Nephron (organoid): ENCODE data around the gene SULT1A1.
A peak's percentile ranks its signal among the peaks of the same experiment; 100 is the strongest.
"Not testable (repeated sequence)": the region's sequence is repeated elsewhere in the genome, so short reads cannot be mapped to it uniquely, and the experiment has no call there.

Experiments
- H3K27ac Mint-ChIP-seq, 3 experiments: 2 replicates each; pipeline ENCODE4 v1.8.0; 2020; ENCODE audit warnings: mixed read lengths in 3 of 3, mild to moderate bottlenecking in 2 of 3, moderate library complexity in 1 of 3
- H3K27me3 Mint-ChIP-seq: 2 replicates; pipeline ENCODE4 v1.8.0; 2021; ENCODE audit warnings: low read depth, mild to moderate bottlenecking, moderate library complexity, mixed read lengths
- H3K36me3 Mint-ChIP-seq: 2 replicates; pipeline ENCODE4 v1.8.0; 2020; ENCODE audit warnings: low read depth, mixed read lengths
- H3K4me1 Mint-ChIP-seq: 2 replicates; pipeline ENCODE4 v1.8.0; 2020; ENCODE audit warnings: mixed read lengths
- H3K4me3 Mint-ChIP-seq, 3 experiments: 2 replicates each; pipeline ENCODE4 v1.8.0; 2020; ENCODE audit warnings: mild to moderate bottlenecking in 3 of 3, mixed read lengths in 3 of 3, moderate library complexity in 2 of 3
- H3K9me3 Mint-ChIP-seq: 2 replicates; pipeline ENCODE4 v1.8.0; 2020; ENCODE audit warnings: mixed read lengths
- TF ChIP-seq, protein P1 (sequence below), 3 experiments: fragments of 200-600 bp; sonication (generic); IDR thresholded peaks; one replicate each; pipeline ENCODE4 v1.5.0; 2021; ENCODE audit warnings: antibody characterized with exemption in 3 of 3; ENCODE audit not compliant: unreplicated experiment in 3 of 3

SULT1A1 gene

DNA sequence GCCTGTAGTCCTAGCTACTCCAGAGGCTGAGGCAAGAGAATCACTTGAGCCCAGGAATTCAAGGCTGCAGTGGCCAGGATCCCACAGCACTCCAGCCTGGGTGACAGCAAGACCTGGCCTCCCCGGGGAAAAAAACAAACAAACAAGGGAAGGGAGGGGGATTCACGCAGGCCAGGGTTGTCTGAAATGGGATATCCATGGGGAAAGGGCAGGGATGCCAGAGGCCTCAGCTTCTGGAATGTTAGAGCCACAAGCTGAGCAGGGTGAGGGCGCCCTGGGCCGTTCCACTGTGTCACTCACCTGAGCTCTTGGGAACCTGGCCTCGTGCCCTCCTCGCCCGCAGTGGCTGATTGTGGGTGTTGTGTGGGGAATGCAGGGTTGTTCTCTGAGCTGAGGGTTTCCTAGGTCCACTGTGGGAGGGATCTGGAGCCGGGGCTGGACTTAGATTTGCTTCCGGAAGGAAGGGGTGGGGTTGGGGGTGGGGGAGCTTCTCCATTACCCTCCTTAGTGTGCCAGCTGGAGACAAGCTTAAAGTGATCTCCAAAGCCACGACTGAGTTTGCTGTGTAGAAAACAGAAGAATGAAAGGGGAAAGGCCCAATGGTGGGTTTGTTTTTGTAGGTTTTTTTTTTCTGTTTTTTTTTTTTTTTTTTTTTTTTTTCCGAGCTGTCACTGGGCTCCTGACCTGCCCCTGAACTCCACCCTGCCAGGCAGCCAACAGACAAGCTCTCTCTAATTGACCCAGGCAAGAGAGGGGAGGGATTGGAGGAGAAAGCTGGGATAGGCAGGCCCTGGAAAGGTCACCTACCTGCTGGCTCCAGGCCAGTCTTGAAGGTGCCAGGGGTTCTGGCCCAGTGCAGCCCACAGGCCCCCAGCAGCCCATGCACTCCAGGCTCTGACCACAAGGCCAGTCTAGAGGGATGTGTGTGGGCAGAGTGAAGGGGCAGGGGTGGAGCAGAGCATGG is at the start of gene SULT1A1:
SULT1A1 (minus strand) TSS at position 414 of the 964 bp plus-strand sequence. CDS start 1,189 bp downstream, outside the sequence.
- no peaks in the 10 kb centered on the region for H3K9me3 Mint-ChIP-seq
- no peaks in the 10 kb centered on the region for H3K27me3 Mint-ChIP-seq
- H3K4me1 Mint-ChIP-seq, result peaks cover 10% of the 10 kb centered on the region
- H3K4me3 Mint-ChIP-seq, result peak within 1 kb of the TSS; percentile 75 to 78 (median 77)
- TF ChIP-seq, protein P1, sequence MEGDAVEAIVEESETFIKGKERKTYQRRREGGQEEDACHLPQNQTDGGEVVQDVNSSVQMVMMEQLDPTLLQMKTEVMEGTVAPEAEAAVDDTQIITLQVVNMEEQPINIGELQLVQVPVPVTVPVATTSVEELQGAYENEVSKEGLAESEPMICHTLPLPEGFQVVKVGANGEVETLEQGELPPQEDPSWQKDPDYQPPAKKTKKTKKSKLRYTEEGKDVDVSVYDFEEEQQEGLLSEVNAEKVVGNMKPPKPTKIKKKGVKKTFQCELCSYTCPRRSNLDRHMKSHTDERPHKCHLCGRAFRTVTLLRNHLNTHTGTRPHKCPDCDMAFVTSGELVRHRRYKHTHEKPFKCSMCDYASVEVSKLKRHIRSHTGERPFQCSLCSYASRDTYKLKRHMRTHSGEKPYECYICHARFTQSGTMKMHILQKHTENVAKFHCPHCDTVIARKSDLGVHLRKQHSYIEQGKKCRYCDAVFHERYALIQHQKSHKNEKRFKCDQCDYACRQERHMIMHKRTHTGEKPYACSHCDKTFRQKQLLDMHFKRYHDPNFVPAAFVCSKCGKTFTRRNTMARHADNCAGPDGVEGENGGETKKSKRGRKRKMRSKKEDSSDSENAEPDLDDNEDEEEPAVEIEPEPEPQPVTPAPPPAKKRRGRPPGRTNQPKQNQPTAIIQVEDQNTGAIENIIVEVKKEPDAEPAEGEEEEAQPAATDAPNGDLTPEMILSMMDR (IDR thresholded peaks at IDR 0.05; ENCODE audit: unreplicated experiment in 3 of 3), result no peak
- H3K36me3 Mint-ChIP-seq, result no peaks in the 10 kb centered on the region
- H3K27ac Mint-ChIP-seq, result peak within 1 kb of the TSS; percentile 70 to 79 (median 78)

DNA sequence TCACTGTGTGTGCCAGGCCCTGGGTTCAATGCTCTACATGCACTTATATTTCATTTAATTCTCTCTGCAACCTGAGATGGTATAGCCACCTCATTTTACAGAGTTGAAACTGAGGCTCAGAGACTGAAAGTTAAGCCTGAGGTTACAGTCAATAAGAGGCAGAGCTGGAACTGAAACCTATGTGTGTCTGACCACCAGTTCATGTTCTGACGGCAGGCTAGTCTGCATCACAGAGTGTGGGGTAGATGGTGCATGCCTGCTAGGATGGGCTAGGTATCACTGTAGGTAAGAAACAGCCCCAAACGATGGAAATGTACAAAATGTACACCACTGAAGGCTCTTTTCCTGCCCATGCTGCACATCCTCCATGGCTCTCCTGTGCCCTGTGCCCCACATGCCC is 30.1 kb upstream of the SULT1A1 start:
- H3K4me1 Mint-ChIP-seq, H3K36me3 Mint-ChIP-seq, H3K4me3 Mint-ChIP-seq, H3K27me3 Mint-ChIP-seq, H3K9me3 Mint-ChIP-seq, H3K27ac Mint-ChIP-seq: not testable (repeated sequence)

DNA sequence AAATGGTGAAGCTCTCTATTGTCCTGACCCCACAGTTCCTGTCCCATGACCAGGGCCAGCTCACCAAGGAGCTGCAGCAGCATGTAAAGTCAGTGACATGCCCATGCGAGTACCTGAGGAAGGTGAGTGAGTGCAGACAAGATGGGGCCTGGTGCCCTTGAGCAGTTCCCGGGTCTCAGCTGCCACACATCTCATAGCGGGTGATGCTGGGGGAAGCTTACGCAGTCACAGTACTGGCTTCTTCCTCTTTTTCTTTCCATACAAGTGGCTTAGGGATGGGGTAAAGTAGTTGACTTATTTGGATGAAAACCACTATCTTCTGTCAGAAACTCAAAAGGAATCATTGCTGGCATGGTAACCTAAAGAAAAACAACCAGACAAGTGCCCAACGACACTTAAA is 28.5 kb upstream of the SULT1A1 start:
- not testable (repeated sequence) for H3K27ac Mint-ChIP-seq, H3K27me3 Mint-ChIP-seq, H3K4me3 Mint-ChIP-seq, H3K36me3 Mint-ChIP-seq, H3K4me1 Mint-ChIP-seq, H3K9me3 Mint-ChIP-seq

DNA sequence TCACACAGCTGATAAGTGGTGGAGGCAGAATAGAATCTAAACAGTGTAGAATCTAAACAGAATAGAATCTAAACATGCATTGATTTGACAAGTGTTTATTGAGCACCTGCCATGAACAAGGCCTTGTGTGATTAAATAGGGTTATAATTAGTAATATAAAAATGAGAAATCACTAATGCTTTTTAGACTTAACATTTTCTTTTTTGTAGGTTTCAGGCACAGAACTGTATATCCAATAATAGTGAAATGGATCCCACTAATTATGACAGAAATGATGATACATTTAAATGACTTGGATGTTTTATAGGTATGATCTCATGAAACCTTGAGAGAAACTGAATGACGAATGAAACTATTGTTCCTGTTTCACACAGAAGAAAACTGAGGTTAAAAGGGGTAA is 27.9 kb upstream of the SULT1A1 start, which contains the start of gene NPIPB8:
NPIPB8 (plus strand) TSS at position 301 of the 400 bp plus-strand sequence. CDS start 296 bp downstream, outside the sequence.
- H3K4me3 Mint-ChIP-seq, H3K27me3 Mint-ChIP-seq, H3K4me1 Mint-ChIP-seq, H3K27ac Mint-ChIP-seq, H3K9me3 Mint-ChIP-seq, H3K36me3 Mint-ChIP-seq: not testable (repeated sequence)

DNA sequence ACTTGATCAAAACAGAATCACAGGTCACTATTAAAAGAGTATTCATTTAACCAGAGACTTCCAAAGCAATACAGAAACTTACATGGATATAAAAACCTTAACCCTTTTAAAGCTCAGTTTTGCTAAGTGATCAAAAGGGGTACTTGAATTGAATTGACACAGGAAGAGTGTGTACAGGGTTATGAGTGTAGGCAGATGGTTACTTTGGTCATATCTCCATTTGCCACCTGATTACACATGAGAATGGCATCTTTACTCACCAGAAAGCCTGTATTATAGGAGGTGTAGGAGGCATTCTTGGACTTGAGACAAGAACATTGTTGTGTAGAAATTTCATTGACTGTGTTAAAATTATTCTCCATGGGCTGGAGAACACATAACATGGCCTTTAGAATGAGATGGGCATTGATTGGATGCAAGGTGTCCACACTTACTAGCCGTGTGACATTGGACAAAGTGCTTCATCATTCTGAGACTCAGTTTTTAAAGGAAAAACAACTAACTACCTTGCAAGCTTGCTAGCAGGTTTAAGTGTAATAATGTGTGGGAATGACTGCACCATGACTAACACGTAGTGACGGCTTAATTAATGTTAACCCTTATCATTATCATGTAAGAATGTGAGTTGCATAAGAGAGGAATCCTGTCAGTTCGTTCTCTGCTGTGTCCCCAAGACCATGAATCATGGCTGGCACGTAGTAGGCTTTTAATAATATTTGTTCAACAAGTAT is 26.4 kb upstream of the SULT1A1 start:
- not testable (repeated sequence) for H3K36me3 Mint-ChIP-seq, H3K9me3 Mint-ChIP-seq, H3K27me3 Mint-ChIP-seq, H3K27ac Mint-ChIP-seq, H3K4me3 Mint-ChIP-seq, H3K4me1 Mint-ChIP-seq

DNA sequence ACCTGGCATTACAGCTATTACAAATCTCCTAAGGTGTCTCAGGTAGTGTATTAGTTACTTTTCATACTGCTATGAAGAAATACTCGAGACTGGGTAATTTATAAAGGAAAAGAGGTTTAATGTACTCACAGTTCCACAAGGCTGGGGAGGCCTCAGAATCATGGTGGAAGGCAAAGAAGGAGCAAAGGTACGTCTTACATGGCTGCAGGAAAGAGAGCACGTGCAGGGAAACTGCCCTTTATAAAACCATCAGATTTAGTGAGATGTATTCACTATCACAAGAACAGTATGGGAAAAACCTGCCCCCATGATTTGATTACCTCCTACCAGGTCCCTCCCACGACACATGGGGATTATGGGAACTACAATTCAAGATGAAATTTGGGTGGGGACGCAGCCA is 21.1 kb upstream of the SULT1A1 start:
- H3K4me1 Mint-ChIP-seq, H3K4me3 Mint-ChIP-seq, H3K27me3 Mint-ChIP-seq, H3K27ac Mint-ChIP-seq, H3K36me3 Mint-ChIP-seq, H3K9me3 Mint-ChIP-seq: not testable (repeated sequence)

DNA sequence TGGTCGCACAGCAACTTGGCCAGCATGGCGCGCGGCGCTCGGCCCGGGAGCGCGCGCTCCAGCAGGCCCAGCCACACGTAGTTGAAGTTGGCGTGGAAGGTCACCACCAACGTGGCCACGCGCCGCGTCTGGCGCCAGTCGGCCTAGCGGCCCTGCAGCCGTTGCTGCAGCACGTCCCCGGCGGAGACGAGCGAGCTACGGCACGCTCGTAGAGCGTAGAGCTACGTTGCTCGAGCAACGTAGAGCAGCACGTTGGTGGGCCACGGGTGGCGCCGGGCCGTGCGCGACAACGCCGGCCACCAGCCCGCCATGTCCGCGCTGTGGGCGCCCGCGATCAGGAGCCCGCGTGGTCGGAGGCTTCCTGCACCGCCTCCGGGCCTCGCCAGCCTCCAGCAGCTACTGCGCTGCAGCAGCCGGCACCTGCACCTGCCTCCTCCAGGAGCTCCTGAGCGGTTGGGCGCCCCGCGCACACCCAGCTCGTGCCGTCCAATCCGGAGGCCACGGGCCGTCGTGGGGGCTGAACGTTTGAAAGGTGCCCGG is 13.4 kb upstream of the SULT1A1 start:
- Mint-ChIP-seq H3K9me3 (peaks cover 5% of the 10 kb centered on the region), H3K36me3 (no peaks in the 10 kb centered on the region), H3K27ac (no peak overlapping the region), H3K27me3 (no peaks in the 10 kb centered on the region), H3K4me3 (no peak overlapping the region), H3K4me1 (no peaks in the 10 kb centered on the region)
- TF ChIP-seq, protein P1 (IDR thresholded peaks at IDR 0.05; ENCODE audit: unreplicated experiment in 3 of 3), result no peak

DNA sequence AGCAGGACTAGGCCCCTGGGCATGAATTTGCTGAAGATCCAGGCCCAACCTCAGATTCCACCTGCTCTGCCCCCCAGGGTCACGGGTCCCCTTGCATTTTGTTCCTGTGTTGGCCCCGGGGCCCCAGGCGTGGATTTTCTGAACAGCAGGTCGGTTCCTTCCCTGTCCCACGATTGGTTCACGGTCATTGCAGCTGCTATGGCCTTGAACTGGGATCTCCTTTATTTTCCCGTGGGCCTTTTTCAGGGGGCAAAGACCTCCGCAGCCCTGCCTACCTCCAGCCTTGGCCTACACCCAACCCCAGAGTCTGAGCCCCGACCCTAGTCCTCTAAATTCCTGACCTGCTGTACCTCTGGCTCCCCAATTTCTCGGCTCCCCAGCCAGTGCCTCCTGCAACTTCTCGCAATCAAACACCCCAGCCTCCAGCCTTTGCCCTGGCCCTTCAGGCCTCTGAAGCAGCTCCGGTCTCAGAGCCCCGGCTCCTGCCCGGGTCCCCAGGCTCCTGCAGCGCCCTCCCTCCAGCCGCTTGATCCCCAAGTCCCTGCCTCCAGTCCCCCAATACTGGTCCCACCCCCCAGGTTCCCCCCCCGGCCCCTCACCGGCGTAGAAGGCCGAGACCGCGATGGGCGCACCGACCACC is 12.8 kb upstream of the SULT1A1 start:
- not testable (repeated sequence) for H3K27ac Mint-ChIP-seq, H3K4me3 Mint-ChIP-seq, H3K4me1 Mint-ChIP-seq, H3K27me3 Mint-ChIP-seq, H3K9me3 Mint-ChIP-seq, H3K36me3 Mint-ChIP-seq
